ENCODE data around the gene STOX2.

Gene STOX2

GRCh38 chr4:183996868-183997267 lies 91.8 kb downstream of the STOX2 start:
- DNase-seq (ENCODE audit: insufficient read length, low spot score), result no peak
- FAIRE-seq, result no peak
- TF ChIP-seq, protein P1, sequence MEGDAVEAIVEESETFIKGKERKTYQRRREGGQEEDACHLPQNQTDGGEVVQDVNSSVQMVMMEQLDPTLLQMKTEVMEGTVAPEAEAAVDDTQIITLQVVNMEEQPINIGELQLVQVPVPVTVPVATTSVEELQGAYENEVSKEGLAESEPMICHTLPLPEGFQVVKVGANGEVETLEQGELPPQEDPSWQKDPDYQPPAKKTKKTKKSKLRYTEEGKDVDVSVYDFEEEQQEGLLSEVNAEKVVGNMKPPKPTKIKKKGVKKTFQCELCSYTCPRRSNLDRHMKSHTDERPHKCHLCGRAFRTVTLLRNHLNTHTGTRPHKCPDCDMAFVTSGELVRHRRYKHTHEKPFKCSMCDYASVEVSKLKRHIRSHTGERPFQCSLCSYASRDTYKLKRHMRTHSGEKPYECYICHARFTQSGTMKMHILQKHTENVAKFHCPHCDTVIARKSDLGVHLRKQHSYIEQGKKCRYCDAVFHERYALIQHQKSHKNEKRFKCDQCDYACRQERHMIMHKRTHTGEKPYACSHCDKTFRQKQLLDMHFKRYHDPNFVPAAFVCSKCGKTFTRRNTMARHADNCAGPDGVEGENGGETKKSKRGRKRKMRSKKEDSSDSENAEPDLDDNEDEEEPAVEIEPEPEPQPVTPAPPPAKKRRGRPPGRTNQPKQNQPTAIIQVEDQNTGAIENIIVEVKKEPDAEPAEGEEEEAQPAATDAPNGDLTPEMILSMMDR (IDR thresholded peaks at IDR 0.05; ENCODE audit: insufficient read depth, missing control alignments), result no peak

DNA sequence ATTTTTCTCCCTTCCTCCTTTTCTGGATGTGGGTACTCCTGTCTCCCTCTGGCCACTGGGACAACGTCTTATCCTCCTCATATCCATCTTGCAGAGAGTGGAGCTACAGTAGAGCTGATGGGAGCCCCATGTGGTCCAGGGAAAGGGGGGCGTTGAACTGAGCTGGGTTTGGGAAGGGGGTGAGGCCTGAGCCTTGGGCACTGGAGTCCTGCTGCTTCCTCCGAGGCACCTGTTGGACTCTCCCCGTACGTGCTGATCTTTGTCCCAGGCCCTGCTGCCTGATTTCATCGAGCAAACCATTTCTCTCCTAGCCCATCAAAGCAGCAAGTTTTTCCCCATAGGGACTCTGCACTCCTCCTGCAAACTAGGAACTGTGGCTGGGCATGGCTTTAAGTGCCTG lies 94.3 kb downstream of the STOX2 start:
- no peak for FAIRE-seq
- TF ChIP-seq, protein P1 (IDR thresholded peaks at IDR 0.05; ENCODE audit: insufficient read depth, missing control alignments), result no peak
- no peak for DNase-seq (ENCODE audit: insufficient read length, low spot score)

DNA sequence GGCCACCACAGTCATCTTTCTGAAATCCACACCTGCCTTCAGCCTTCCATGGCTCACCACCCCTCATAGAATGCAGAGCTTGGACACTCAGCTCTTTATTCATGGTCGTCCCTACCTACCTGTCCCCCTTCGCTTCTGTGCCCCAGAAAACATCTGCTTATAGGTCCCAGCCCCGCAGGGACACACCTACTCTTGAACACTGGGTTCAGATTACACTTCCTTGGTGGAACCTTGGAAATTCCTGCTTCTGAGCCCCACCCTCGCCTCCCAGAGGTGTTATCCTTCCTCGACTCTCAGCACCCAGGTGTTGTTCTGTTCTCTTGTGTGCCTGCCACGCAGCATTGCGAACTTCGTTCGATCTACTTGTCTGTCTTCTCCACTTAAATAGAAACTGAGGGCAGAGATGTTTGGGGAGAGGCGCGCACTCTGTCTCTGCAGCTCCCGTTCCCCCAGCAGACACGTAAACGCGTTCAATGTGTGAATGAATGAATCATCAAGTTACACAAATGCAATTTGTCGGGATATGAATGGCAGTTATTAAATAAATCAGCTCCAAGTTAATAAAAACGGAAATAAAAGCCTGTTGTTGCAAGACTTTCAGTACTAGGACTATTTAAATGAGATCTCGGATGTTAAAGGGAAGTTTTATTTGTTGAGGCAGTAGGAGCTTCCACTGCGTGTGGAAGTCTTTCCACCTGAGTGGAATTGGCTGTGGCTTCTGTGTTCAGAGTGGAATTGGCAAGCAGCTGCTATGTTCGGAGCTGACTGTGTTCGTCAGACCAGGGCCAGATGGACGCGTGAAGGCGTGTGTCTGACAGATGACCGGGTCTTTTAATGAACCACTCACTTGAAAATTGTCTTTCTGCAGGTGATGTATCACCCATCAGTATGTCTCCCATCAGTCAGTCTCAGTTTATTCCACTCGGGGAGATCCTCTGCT lies 95.6 kb downstream of the STOX2 start:
- TF ChIP-seq, protein P1 (IDR thresholded peaks at IDR 0.05; ENCODE audit: insufficient read depth, missing control alignments), result no peak
- DNase-seq (ENCODE audit: insufficient read length, low spot score) (no peak), FAIRE-seq (no peak)

- DNase-seq (ENCODE audit: insufficient read length, low spot score), result no peak
- TF ChIP-seq, protein P1 (IDR thresholded peaks at IDR 0.05; ENCODE audit: insufficient read depth, missing control alignments), result no peak
- FAIRE-seq, result no peak
Observed at GRCh38 chr4:184003433-184003832, 98.3 kb downstream of the STOX2 start.

DNA sequence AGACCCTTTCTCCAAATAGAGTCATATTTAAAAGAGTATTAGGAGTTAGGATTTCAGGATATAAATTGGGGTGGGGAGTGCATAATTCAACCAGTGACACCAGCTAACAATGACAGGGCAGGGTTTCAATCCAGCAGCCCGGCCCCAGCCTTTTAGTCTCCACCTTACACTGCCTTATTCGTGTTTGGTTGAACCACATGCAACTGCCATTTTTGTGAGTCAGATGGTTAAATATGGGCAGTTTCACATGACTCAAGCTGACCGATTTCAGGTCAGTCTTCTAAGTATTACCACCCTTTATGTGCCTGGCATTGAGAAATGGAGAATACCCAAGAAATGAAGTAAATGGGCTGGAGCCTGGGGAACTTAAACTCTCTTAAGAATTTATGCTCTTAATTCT lies 102.8 kb downstream of the STOX2 start:
- FAIRE-seq, result no peak
- DNase-seq (ENCODE audit: insufficient read length, low spot score), result no peak
- TF ChIP-seq, protein P1 (IDR thresholded peaks at IDR 0.05; ENCODE audit: insufficient read depth, missing control alignments), result no peak

DNA sequence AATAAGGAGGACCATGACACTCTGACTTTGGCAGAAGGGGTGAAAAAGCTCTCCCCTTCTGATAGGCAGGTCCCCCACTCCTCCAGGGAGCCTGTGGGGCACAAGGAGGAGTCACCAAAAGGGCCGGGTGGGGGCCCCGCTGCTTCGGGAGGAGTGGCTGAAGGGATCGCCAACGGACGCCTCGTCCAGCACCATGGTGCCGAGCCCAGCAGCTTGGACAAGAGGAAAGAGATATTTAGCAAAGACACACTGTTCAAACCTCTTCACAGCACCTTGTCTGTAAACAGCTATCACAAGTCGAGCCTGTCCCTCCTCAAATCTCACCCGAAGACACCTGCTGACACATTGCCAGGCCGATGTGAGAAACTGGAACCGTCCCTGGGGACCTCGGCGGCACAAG lies 105.6 kb downstream of the STOX2 start:
- no peak for DNase-seq (ENCODE audit: insufficient read length, low spot score)
- no peak for FAIRE-seq
- TF ChIP-seq, protein P1 (IDR thresholded peaks at IDR 0.05; ENCODE audit: insufficient read depth, missing control alignments), result no peak

DNA sequence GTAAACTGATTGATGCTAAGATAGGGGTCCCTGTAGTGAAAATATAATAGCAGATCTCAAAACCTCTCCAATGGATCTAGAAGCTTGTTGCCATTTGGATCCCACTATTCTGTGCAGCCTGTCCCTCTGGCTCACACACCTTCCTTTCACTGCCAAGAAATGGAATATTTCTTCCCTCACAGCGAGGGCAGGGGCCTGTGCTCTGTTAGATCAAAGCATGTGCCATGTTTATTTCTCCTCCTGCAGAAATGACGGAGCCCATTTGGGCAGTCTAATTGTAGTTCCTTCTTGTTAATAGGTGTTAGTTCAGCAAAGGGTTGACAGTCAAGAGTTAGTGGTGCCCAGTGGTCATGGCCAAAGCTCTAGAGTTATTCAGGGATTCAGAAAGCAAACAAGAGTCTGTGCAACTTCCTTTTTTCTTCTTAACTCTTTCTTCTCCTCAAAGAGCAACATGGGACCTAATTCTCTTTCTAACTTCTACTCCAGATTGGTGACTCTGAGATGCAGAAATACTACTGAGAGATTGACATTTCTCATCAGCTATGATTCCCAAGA lies 106.8 kb downstream of the STOX2 start:
- DNase-seq (ENCODE audit: insufficient read length, low spot score) (no peak), FAIRE-seq (no peak)
- TF ChIP-seq, protein P1 (IDR thresholded peaks at IDR 0.05; ENCODE audit: insufficient read depth, missing control alignments), result no peak

Measured in D721Med (cell line).